Loucy (cell line): ENCODE data around the gene NEK7.

ENCODE experiments used
- EZH2phosphoT487 ChIP-seq: fragments of 200-600 bp; IDR thresholded peaks from 2 replicates; pipeline ENCODE4 v1.6.1; 2018; ENCODE audit warnings: antibody characterized with exemption, mild to moderate bottlenecking, moderate library complexity, borderline replicate concordance
- TF ChIP-seq, protein P1 (sequence below): fragments of 200-600 bp; sonication (generic); conservative IDR thresholded peaks from 2 replicates; pipeline ENCODE4 v1.5.1; 2014; ENCODE audit warnings: mild to moderate bottlenecking, antibody characterized with exemption, low read length

DNA sequence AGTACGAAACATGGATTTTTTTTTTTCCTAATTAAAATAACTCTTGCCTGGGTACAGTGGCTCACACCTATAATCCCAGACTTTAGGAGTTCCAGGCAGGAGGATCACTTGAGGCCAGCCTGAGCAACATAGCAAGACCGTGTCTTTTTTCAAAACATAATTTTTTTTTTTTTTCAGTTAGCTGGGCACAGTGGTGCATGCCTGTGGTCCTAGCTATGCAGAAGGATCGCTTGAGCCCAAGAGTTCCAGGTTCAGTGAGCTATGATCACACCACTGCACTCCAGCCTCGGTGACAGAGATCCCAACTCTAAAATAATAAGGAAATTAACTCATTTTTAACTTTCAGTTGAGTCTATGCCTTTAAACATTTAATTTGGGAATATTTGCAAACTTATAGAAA lies 170.1 kb downstream of the NEK7 start:
- TF ChIP-seq, protein P1, sequence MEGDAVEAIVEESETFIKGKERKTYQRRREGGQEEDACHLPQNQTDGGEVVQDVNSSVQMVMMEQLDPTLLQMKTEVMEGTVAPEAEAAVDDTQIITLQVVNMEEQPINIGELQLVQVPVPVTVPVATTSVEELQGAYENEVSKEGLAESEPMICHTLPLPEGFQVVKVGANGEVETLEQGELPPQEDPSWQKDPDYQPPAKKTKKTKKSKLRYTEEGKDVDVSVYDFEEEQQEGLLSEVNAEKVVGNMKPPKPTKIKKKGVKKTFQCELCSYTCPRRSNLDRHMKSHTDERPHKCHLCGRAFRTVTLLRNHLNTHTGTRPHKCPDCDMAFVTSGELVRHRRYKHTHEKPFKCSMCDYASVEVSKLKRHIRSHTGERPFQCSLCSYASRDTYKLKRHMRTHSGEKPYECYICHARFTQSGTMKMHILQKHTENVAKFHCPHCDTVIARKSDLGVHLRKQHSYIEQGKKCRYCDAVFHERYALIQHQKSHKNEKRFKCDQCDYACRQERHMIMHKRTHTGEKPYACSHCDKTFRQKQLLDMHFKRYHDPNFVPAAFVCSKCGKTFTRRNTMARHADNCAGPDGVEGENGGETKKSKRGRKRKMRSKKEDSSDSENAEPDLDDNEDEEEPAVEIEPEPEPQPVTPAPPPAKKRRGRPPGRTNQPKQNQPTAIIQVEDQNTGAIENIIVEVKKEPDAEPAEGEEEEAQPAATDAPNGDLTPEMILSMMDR, result no peak
- TF ChIP-seq EZH2phosphoT487, result no peak
